ENCODE data around the gene SLC43A1.
A peak's percentile ranks its signal among the peaks of the same experiment; 100 is the strongest.
"Not testable (repeated sequence)": the region's sequence is repeated elsewhere in the genome, so short reads cannot be mapped to it uniquely, and the experiment has no call there.

The SLC43A1 gene

GRCh38 chr11:57460022-57460757 is 55.3 kb downstream of the SLC43A1 start, which contains the start of gene RTN4RL2:
TSS of gene RTN4RL2 (plus strand) at chr11:57460528. CDS start at chr11:57460866, 338 bp downstream.
- DNase-seq (ENCODE audit: low spot score in 2 of 2) (no peak), ATAC-seq (ENCODE audit: low read depth) (peak; percentile 34)
- no peak within 1 kb of the TSS for H3K27ac Mint-ChIP-seq
- no peaks in the 10 kb centered on the region for H3K9me3 Mint-ChIP-seq
- peaks cover 19% of the 10 kb centered on the region for H3K27me3 Mint-ChIP-seq
- H3K4me1 Mint-ChIP-seq: peaks cover 26% of the 10 kb centered on the region
- peak within 1 kb of the TSS; percentile 78 for H3K4me3 Mint-ChIP-seq
- H3K36me3 Mint-ChIP-seq: no peaks in the 10 kb centered on the region

- H3K27me3 Mint-ChIP-seq: peaks cover 20% of the 10 kb centered on the region
- peaks cover 26% of the 10 kb centered on the region for H3K4me1 Mint-ChIP-seq
- no peaks in the 10 kb centered on the region for H3K9me3 Mint-ChIP-seq
- no peak overlapping the region for H3K27ac Mint-ChIP-seq
- H3K4me3 Mint-ChIP-seq: peak overlapping the region; percentile 89
- DNase-seq (ENCODE audit: low spot score in 2 of 2) (peak in 1 of 2 donors; percentile 49), ATAC-seq (ENCODE audit: low read depth) (peak; percentile 34)
- no peaks in the 10 kb centered on the region for H3K36me3 Mint-ChIP-seq
These were observed 56.1 kb downstream of the SLC43A1 start for GRCh38 chr11:57459164-57460021.

- DNase-seq (ENCODE audit: low spot score in 2 of 2): peak; percentile 47 to 68
- peaks cover 26% of the 10 kb centered on the region for H3K4me1 Mint-ChIP-seq
- peak; percentile 37 for ATAC-seq (ENCODE audit: low read depth)
- no peaks in the 10 kb centered on the region for H3K9me3 Mint-ChIP-seq
- peaks cover 21% of the 10 kb centered on the region for H3K27me3 Mint-ChIP-seq
- no peak overlapping the region for H3K27ac Mint-ChIP-seq
- H3K4me3 Mint-ChIP-seq: peak overlapping the region; percentile 89
- H3K36me3 Mint-ChIP-seq: no peaks in the 10 kb centered on the region
These were observed 56.9 kb downstream of the SLC43A1 start for GRCh38 chr11:57458410-57459163.

GRCh38 chr11:57458060-57458409 is 57.5 kb downstream of the SLC43A1 start:
- H3K27ac Mint-ChIP-seq: no peak overlapping the region
- H3K4me1 Mint-ChIP-seq: peaks cover 26% of the 10 kb centered on the region
- no peaks in the 10 kb centered on the region for H3K36me3 Mint-ChIP-seq
- DNase-seq (ENCODE audit: low spot score in 2 of 2) (no peak), ATAC-seq (ENCODE audit: low read depth) (no peak)
- H3K9me3 Mint-ChIP-seq: no peaks in the 10 kb centered on the region
- H3K4me3 Mint-ChIP-seq: peak overlapping the region; percentile 61
- H3K27me3 Mint-ChIP-seq: peaks cover 25% of the 10 kb centered on the region

GRCh38 chr11:57457643-57458023 is 57.9 kb downstream of the SLC43A1 start:
- H3K9me3 Mint-ChIP-seq: no peaks in the 10 kb centered on the region
- ATAC-seq (ENCODE audit: low read depth): peak; percentile 38
- H3K27ac Mint-ChIP-seq: no peak overlapping the region
- peak overlapping the region; percentile 61 for H3K4me3 Mint-ChIP-seq
- H3K4me1 Mint-ChIP-seq: peaks cover 26% of the 10 kb centered on the region
- peaks cover 25% of the 10 kb centered on the region for H3K27me3 Mint-ChIP-seq
- H3K36me3 Mint-ChIP-seq: no peaks in the 10 kb centered on the region
- DNase-seq (ENCODE audit: low spot score in 2 of 2): no peak

- peaks cover 25% of the 10 kb centered on the region for H3K27me3 Mint-ChIP-seq
- no peak overlapping the region for H3K27ac Mint-ChIP-seq
- no peaks in the 10 kb centered on the region for H3K9me3 Mint-ChIP-seq
- peak; percentile 75 to 84 for DNase-seq (ENCODE audit: low spot score in 2 of 2)
- peak overlapping the region; percentile 61 for H3K4me3 Mint-ChIP-seq
- no peaks in the 10 kb centered on the region for H3K36me3 Mint-ChIP-seq
- ATAC-seq (ENCODE audit: low read depth): peak; percentile 55
- peaks cover 26% of the 10 kb centered on the region for H3K4me1 Mint-ChIP-seq
These were observed 58.4 kb downstream of the SLC43A1 start for GRCh38 chr11:57456960-57457642.

- H3K36me3 Mint-ChIP-seq: no peaks in the 10 kb centered on the region
- no peak for ATAC-seq (ENCODE audit: low read depth)
- no peaks in the 10 kb centered on the region for H3K9me3 Mint-ChIP-seq
- H3K4me1 Mint-ChIP-seq: peaks cover 14% of the 10 kb centered on the region
- peaks cover 13% of the 10 kb centered on the region for H3K27me3 Mint-ChIP-seq
- DNase-seq (ENCODE audit: low spot score in 2 of 2): no peak
- H3K27ac Mint-ChIP-seq: no peak overlapping the region
- H3K4me3 Mint-ChIP-seq: no peak overlapping the region
These were observed 61.8 kb downstream of the SLC43A1 start for GRCh38 chr11:57453543-57454177.

- H3K9me3 Mint-ChIP-seq: no peaks in the 10 kb centered on the region
- no peak for ATAC-seq (ENCODE audit: low read depth)
- no peak for DNase-seq (ENCODE audit: low spot score in 2 of 2)
- H3K4me3 Mint-ChIP-seq: no peak overlapping the region
- H3K27ac Mint-ChIP-seq: no peak overlapping the region
- H3K36me3 Mint-ChIP-seq: peaks cover 2% of the 10 kb centered on the region
- peaks cover 16% of the 10 kb centered on the region for H3K27me3 Mint-ChIP-seq
- H3K4me1 Mint-ChIP-seq: no peaks in the 10 kb centered on the region
These were observed 69.4 kb downstream of the SLC43A1 start for GRCh38 chr11:57446055-57446454.

GRCh38 chr11:57445122-57445394 is 70.4 kb downstream of the SLC43A1 start:
- not testable (repeated sequence) for DNase-seq (ENCODE audit: low spot score in 2 of 2); ATAC-seq (ENCODE audit: low read depth); H3K4me3 Mint-ChIP-seq; H3K36me3 Mint-ChIP-seq; H3K4me1 Mint-ChIP-seq; H3K9me3 Mint-ChIP-seq; H3K27ac Mint-ChIP-seq
- H3K27me3 Mint-ChIP-seq: peaks cover 16% of the 10 kb centered on the region

GRCh38 chr11:57444362-57445121 is 71.0 kb downstream of the SLC43A1 start:
- H3K4me1 Mint-ChIP-seq: no peaks in the 10 kb centered on the region
- no peak for DNase-seq (ENCODE audit: low spot score in 2 of 2)
- H3K36me3 Mint-ChIP-seq: peaks cover 2% of the 10 kb centered on the region
- no peak overlapping the region for H3K27ac Mint-ChIP-seq
- no peak for ATAC-seq (ENCODE audit: low read depth)
- H3K27me3 Mint-ChIP-seq: peaks cover 14% of the 10 kb centered on the region
- no peak overlapping the region for H3K4me3 Mint-ChIP-seq
- H3K9me3 Mint-ChIP-seq: no peaks in the 10 kb centered on the region

GRCh38 chr11:57440744-57441414 is 74.6 kb downstream of the SLC43A1 start:
- no peak for ATAC-seq (ENCODE audit: low read depth)
- Mint-ChIP-seq H3K4me1 (no peaks in the 10 kb centered on the region), H3K9me3 (no peaks in the 10 kb centered on the region), H3K27ac (no peak overlapping the region), H3K27me3 (peaks cover 7% of the 10 kb centered on the region), H3K4me3 (no peak overlapping the region), H3K36me3 (no peaks in the 10 kb centered on the region)
- DNase-seq (ENCODE audit: low spot score in 2 of 2): no peak

GRCh38 chr11:57439786-57440185 is 75.7 kb downstream of the SLC43A1 start:
- no peaks in the 10 kb centered on the region for H3K36me3 Mint-ChIP-seq
- H3K9me3 Mint-ChIP-seq: no peaks in the 10 kb centered on the region
- no peak for ATAC-seq (ENCODE audit: low read depth)
- no peak for DNase-seq (ENCODE audit: low spot score in 2 of 2)
- peaks cover 3% of the 10 kb centered on the region for H3K27me3 Mint-ChIP-seq
- no peak overlapping the region for H3K4me3 Mint-ChIP-seq
- no peaks in the 10 kb centered on the region for H3K4me1 Mint-ChIP-seq
- H3K27ac Mint-ChIP-seq: no peak overlapping the region

Measured in memory B cell (primary cell).